Common myeloid progenitor, CD34-positive (primary cell): ENCODE results near the gene ZMYND12.
A peak's percentile ranks its signal among the peaks of the same experiment; 100 is the strongest.

Source experiments
- CTCF ChIA-PET: fragments of 350-600 bp; sonication (Branson Sonifier 250); formaldehyde crosslinking; loops from one replicate; lab custom pipeline; 2021; ENCODE audit warnings: antibody characterized with exemption; lab: Charles Lee
- POLR2A ChIA-PET: fragments of 350-600 bp; sonication (Branson Sonifier 250); formaldehyde crosslinking; loops from one replicate; lab custom pipeline; 2021; ENCODE audit warnings: antibody characterized with exemption; lab: Charles Lee
- DNase-seq, 3 donors: peaks; one replicate each; pipeline versions ENCODE4 v3.0.0 to v3.0.0-alpha.2; 2013
- H3K27ac ChIP-seq, 2 experiments: 1 replicate in 1 of 2; 2 replicates in 1 of 2; pipeline ENCODE4 v1.7.0; 2013; ENCODE audit warnings: inconsistent platforms in 2 of 2, low read length in 2 of 2, mild to moderate bottlenecking in 2 of 2, low read depth in 1 of 2, moderate library complexity in 1 of 2; ENCODE audit not compliant: severe bottlenecking in 2 of 2, insufficient read depth in 1 of 2, poor library complexity in 1 of 2
- H3K27me3 ChIP-seq, 5 experiments: replicated peaks in 2 of 5; 1 replicate in 3 of 5; 2 replicates in 2 of 5; pipeline versions ENCODE4 v1.6.1 to v1.7.0; 2013; ENCODE audit warnings: low read length in 4 of 5, mild to moderate bottlenecking in 2 of 5, moderate library complexity in 2 of 5, inconsistent platforms in 1 of 5; ENCODE audit not compliant: insufficient read depth in 5 of 5, control insufficient read depth in 4 of 5
- H3K36me3 ChIP-seq, 4 experiments: 1 replicate in 2 of 4; 2 replicates in 2 of 4; pipeline versions ENCODE4 v1.6.1 to v1.7.0; 2013; ENCODE audit warnings: low read length in 3 of 4, control low read depth in 1 of 4, mild to moderate bottlenecking in 1 of 4; ENCODE audit not compliant: control insufficient read depth in 4 of 4, insufficient read depth in 4 of 4
- H3K4me1 ChIP-seq, 4 experiments: 1 replicate in 3 of 4; 2 replicates in 1 of 4; pipeline versions ENCODE4 v1.6.1 to v1.7.1; 2013; ENCODE audit warnings: low read length in 3 of 4, mild to moderate bottlenecking in 3 of 4, control low read depth in 1 of 4, inconsistent platforms in 1 of 4, moderate library complexity in 1 of 4; ENCODE audit not compliant: control insufficient read depth in 4 of 4, insufficient read depth in 4 of 4; ENCODE audit errors: control extremely low read depth in 1 of 4
- H3K4me3 ChIP-seq, 7 experiments: 1 replicate in 4 of 7; 2 replicates in 3 of 7; pipeline versions ENCODE4 v1.5.1 to v1.7.0; 2013; ENCODE audit warnings: mild to moderate bottlenecking in 7 of 7, low read length in 6 of 7, moderate library complexity in 6 of 7, inconsistent platforms in 2 of 7, low read depth in 2 of 7, control low read depth in 1 of 7; ENCODE audit not compliant: insufficient read depth in 4 of 7, control insufficient read depth in 1 of 7; ENCODE audit errors: extremely low read depth in 1 of 7
- H3K9me3 ChIP-seq, 5 experiments: 1 replicate in 4 of 5; 2 replicates in 1 of 5; pipeline versions ENCODE4 v1.6.1 to v1.7.1; 2013; ENCODE audit warnings: low read length in 4 of 5, mild to moderate bottlenecking in 2 of 5, inconsistent platforms in 1 of 5, low read depth in 1 of 5, moderate library complexity in 1 of 5; ENCODE audit not compliant: control insufficient read depth in 4 of 5, insufficient read depth in 2 of 5; ENCODE audit errors: control extremely low read depth in 1 of 5
- WGBS: methylation state at CpG from one replicate; pipeline ENCODE4 v1.1.5; 2013; ENCODE audit not compliant: insufficient coverage; 5-methylcytosine and 5-hydroxymethylcytosine counted together

ZMYND12 gene

DNA sequence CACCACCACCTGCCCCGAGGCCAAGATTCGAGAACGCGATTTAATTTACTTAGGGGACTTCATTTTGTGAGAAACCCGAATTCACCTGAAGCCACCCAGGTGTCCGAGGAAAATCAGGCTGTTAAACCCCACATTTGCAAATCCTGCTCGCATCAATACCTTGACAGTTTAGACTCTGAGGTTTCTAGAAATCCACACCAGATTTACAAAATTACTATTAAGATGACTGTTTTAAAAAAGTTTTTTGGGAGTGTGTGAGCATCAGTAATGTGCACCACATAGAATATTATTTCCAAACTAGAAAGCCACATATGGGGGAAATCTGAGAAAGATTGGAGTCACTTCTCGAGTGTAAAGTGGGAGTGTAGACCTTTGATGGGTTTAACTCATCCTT, 74.5 kb downstream of the ZMYND12 start:
- Histone ChIP-seq H3K9me3 (no peaks in the 10 kb centered on the region), H3K27ac (no peak overlapping the region), H3K27me3 (peaks cover 7 to 14% (median 10%) of the 10 kb centered on the region in 5 experiments), H3K4me3 (peak overlapping the region; percentile 41 to 78 (median 65)), H3K4me1 (peaks cover 0 to 16% (median 13%) of the 10 kb centered on the region in 4 experiments), H3K36me3 (no peaks in the 10 kb centered on the region)
- no peak for DNase-seq
- CTCF ChIA-PET, result no interaction called here
- 0% methylated on average over 5 of the region's 8 CpGs for WGBS
- POLR2A ChIA-PET, result no interaction called here

DNA sequence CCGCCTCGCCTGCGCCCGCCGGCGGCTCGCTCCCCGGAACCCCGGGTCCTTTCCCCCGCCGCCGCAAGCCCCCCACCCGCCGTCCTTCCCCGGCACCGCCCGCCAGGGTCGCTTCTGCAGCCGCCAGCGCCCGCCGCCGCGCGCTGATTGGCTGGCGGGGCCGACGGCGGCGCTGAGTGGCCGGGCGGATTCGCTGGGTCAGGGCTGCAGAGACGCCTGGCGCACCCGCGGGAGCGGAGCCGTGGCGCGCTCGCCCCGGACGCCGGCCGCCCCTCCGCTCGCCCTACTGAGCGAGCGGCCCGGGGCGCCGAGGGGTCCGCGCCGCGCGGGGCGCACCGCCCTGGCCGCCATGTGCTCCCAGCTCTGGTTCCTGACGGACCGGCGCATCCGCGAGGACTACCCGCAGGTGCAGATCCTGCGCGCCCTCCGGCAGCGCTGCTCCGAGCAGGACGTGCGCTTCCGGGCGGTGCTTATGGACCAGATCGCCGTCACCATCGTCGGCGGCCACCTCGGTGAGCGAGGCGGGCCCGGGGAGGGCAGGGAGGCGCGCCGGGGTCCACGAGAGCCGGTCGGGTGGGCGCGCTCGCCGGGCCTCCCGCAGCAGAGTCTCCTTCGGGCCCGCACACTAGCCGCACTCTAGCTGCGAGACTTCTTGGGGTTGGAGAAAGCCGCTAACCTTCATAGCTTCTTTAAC, 75.1 kb downstream of the ZMYND12 start, which contains the start of gene RIMKLA:
TSS of gene RIMKLA (plus strand) at position 207 of the 694 bp plus-strand sequence. CDS start at position 350, 143 bp downstream.
- Histone ChIP-seq H3K4me3 (peak within 1 kb of the TSS; percentile 41 to 78 (median 65)), H3K4me1 (peaks cover 0 to 16% (median 13%) of the 10 kb centered on the region in 4 experiments), H3K27me3 (peaks cover 7 to 14% (median 10%) of the 10 kb centered on the region in 5 experiments), H3K36me3 (no peaks in the 10 kb centered on the region), H3K27ac (no peak within 1 kb of the TSS), H3K9me3 (no peaks in the 10 kb centered on the region)
- ChIA-PET POLR2A (no interaction called here), CTCF (no interaction called here)
- peak; percentile 29 to 56 (median 51) for DNase-seq
- WGBS, result under 1% methylated on average over 83 of the region's 101 CpGs
